NCI-H226 (cell line): Measurements from ENCODE around the gene RPH3AL.
A peak's percentile ranks its signal among the peaks of the same experiment; 100 is the strongest.

Experiments
- DNase-seq: peaks from one replicate; pipeline ENCODE4 v3.0.0-alpha.2; 2015

The RPH3AL gene

GRCh38 chr17:353213-353837, 718 bp upstream of the RPH3AL start:
- no peak for DNase-seq

GRCh38 chr17:351875-352420, 659 bp downstream of the RPH3AL start:
- DNase-seq, result no peak

GRCh38 chr17:351449-351738, 1.2 kb downstream of the RPH3AL start:
- no peak for DNase-seq

- peak; percentile 71 for DNase-seq
Observed at GRCh38 chr17:350706-351448, 1.7 kb downstream of the RPH3AL start.

GRCh38 chr17:349666-350065, 2.9 kb downstream of the RPH3AL start:
- no peak for DNase-seq

GRCh38 chr17:348692-349425, 3.7 kb downstream of the RPH3AL start:
- no peak for DNase-seq

GRCh38 chr17:348012-348411, 4.6 kb downstream of the RPH3AL start:
- no peak for DNase-seq

GRCh38 chr17:347309-347899, 5.2 kb downstream of the RPH3AL start:
- no peak for DNase-seq

GRCh38 chr17:345992-346785, 6.4 kb downstream of the RPH3AL start:
- DNase-seq, result no peak

GRCh38 chr17:345261-345660, 7.3 kb downstream of the RPH3AL start:
- no peak for DNase-seq

GRCh38 chr17:343875-344752, 8.5 kb downstream of the RPH3AL start:
- no peak for DNase-seq

- no peak for DNase-seq
Observed at GRCh38 chr17:343211-343610, 9.4 kb downstream of the RPH3AL start.

- no peak for DNase-seq
Observed at GRCh38 chr17:340074-340473, 12.5 kb downstream of the RPH3AL start.

- no peak for DNase-seq
Observed at GRCh38 chr17:339193-340061, 13.2 kb downstream of the RPH3AL start.

- DNase-seq, result no peak
Observed at GRCh38 chr17:338442-339192, 14.0 kb downstream of the RPH3AL start.

- DNase-seq, result no peak
Observed at GRCh38 chr17:337866-338265, 14.7 kb downstream of the RPH3AL start.

GRCh38 chr17:337453-337852, 15.2 kb downstream of the RPH3AL start:
- DNase-seq, result no peak

GRCh38 chr17:337022-337420, 15.6 kb downstream of the RPH3AL start:
- DNase-seq, result no peak

GRCh38 chr17:336110-337021, 16.2 kb downstream of the RPH3AL start:
- DNase-seq, result peak; percentile 19
